ENCODE results near the gene TUBB1.
"Not testable (repeated sequence)": the region's sequence is repeated elsewhere in the genome, so short reads cannot be mapped to it uniquely, and the experiment has no call there.

TUBB1 gene

DNA sequence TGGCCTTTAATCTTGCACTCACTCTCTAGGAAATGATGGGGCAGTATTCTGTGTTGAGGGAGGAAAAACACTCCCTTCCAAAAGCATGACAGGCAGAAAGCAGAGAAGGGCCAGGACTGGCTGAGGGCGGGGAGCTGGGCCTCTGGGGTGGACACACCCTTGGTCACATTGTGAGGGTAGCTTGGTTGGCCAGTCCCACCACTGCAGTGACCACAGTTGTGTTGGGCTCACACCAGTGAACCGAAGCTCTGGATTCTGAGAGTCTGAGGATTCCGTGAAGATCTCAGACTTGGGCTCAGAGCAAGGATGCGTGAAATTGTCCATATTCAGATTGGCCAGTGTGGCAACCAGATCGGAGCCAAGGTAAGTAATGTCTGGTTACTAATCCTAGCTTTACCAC lies at the start of gene TUBB1:
Gene TUBB1 (plus strand): TSS at position 213 of the 400 bp plus-strand sequence. CDS start 94 bp downstream, at position 307.
- no peak for FAIRE-seq

DNA sequence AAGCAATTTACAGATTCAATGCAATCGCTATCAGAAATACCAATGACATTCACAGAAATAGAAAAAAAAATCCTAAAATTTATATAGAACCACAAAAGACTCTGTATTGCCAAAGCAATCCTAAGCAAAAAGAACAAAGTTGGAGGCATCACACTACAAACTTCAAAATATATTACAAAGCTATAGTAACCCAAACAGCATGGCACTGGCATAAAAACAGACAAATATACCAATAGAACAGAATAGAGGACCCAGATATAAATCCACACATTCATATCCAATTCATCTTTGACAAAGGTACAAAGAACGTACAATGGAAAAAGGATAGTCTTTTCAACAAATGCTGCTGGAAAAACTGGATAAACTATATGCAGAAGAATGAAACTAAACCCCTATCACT lies 49.8 kb upstream of the TUBB1 start:
- no peak for FAIRE-seq

DNA sequence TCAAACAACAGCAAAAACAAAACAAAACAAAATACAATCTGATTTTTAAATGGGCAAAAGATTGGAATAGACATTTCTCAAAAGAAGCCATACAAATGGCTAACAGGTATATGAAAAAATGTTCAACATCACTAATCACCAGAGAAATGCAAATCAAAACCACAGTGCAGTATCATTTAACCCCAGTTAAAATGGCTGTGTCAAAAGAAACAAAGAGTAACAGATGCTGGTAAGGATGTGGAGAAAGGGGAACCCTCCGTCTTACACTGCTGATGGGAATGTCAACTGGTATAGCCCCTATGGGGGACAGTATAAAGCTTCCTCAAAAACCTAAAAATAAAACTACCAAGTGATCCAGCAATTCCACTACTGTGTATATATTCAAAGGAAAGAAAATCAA lies 49.1 kb upstream of the TUBB1 start:
- no peak for FAIRE-seq

DNA sequence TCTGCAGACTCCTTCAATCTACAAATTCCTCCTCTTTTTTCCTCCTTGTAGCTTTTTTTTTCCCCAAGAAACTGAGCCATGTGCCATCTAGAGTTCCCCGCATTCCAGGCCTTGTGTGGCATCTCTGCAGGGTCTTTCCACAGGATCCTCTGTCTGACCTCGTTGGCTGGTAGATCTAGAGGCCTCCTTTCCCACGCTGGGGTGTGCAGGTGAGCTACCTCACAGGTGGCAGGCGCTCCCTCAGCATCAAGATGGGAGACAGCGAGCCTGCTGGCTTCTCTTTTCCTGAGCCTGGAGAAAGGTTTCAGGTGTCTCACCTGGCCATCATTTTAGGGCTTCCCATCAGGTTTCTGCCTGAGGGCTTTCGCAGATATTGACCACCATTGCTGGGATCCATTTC lies 47.8 kb upstream of the TUBB1 start:
- no peak for FAIRE-seq

DNA sequence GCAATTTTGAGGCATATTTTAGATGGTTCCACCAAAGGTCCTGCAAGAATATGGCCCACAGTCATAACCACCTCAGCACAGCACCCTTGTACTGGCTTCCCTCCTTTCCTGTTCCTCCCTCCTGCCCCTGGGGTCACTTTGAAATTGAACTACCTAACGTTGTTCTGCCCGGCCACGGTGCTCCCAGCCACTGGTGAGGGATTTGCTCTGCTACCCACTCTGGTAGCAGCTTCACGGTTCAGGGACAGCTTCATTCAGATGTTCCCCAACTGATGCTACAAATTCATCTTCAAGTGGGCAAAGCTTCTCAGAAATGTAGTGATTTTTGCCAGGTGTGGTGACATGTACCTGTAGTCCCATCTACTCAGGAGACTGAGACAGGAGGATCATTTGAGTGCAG lies 46.0 kb upstream of the TUBB1 start:
- FAIRE-seq, result no peak

DNA sequence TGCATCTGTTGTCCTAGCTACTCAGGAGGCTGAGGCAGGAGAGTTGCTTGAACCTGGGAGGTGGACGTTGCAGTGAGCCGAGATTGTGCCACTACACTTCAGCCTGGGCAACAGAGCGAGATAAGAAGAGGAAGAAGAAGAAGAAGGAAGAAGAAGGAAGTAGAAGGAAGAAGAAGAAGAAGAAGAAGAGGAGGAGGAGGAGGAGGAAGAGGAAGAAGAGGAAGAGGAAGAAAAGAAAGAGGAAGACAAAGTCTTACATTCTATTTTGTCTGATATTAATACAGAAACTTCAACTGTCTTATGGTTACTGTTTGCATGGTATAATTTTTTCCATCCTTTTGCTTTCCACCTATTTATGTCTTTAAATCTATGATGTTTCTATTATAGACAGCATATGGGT lies 45.4 kb upstream of the TUBB1 start:
- FAIRE-seq, result no peak

- no peak for FAIRE-seq
Measured at GRCh38 chr20:58975353-58975752, 43.9 kb upstream of the TUBB1 start.

DNA sequence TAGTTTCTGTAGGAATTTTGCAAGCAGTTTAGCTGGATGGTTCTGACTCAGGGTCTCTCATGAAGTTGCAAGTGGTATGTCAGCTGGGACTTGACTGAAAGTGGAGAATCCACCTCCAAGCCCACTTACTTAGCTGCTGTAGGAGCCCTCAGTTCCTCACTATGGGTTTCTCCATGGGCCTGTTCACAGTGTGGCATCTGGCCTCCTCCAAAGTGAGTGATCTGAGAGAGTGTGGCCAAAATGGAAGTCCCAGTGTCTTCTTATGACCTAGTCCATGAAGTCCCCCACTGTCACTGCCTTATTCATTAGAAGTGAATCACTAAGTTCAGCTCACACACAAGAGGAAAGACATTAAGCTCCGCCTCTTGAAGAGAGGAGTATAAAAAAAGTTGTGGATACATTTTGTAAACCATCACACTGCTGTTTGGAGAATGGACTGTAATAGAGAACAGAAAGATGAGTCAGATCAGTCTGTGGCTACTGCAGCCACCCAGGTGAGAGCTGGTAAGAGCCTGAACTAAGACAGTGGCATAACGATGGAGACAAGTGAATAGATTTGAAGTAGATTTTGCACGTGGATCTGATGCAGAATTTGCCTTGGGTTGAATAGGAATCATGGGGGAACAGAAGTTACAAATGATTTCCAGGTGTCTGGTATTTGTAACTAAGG lies 43.0 kb upstream of the TUBB1 start:
- FAIRE-seq, result no peak

DNA sequence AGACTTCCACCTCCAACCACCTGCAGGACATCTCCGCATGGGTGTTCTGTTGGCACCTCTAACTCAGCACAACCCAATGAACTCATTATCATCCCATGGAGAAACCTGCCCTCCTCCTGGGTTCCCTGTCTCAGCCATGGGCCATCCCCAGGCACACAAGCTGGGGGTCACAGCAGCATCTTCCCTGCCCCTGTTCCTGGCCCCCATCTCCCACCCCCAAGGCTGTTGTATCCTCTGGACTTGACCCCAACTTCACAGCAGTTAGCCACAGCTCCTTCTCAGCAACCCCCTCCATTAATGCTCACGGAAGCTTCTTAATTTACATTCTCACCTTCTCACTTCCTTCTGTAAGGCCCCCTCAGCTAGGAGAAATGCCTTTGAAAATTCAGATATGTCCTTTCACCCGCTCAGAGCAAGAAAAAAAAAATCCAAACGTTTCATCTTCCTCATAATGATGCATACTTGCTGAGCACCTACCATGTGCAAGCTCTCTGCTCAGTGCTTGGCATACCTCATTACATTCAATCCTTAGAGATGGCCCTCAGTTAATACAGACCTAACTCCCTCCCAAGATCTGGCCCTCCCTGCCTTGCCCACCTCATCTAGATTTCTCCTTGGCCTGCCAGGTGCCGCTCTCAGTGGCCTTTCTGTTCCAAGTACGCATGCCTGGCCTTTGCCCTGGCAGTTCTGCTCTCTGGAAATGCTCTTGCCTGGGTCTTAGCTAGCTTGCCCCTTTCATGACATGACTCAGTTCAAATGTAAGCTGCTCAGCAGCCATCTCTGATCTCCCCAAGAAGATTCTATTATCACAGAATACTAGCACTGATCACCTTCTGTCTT lies 40.7 kb upstream of the TUBB1 start:
- no peak for FAIRE-seq

GRCh38 chr20:58980711-58981627 lies 38.3 kb upstream of the TUBB1 start, which contains the start of gene NELFCD:
NELFCD (plus strand) TSS chr20:58981256; CDS start chr20:58981310, 54 bp downstream.
- no peak for FAIRE-seq

DNA sequence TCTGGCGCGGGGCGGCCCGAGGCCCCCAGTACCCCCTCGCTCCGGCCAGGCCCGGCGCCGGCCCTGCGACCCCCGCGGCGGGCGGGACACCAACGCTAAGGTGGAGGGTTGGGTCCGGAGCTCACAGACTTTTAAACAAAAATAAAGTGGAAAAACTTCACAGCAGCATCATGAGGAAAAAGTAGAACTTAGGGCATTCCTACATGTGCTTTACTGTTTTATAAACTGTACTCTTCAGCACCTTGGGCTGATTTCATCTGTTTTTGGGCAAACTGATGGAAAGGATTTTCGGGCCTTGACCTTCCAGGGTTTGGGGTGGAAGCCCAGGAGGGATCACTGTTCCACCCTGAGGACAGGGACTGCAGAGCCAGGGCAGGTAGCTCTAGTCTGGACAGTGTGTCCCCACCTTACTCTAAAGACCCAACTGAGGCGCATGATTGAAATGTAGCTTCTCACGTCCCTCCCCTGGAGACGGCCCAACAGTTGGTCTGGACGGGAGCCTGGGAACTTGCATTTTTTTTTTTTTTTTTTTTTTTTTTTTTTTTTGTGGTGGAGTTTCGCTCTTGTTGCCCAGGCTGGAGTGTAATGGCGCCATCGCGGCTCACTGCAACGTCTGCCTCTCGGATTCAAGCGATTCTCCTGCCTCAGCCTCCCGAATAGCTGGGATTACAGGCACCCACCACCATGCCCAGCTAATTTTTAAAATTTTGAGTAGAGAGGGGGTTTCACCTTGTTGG lies 37.4 kb upstream of the TUBB1 start:
- no peak for FAIRE-seq

GRCh38 chr20:58982406-58983114 lies 36.7 kb upstream of the TUBB1 start:
- FAIRE-seq, result no peak

GRCh38 chr20:58983115-58983468 lies 36.1 kb upstream of the TUBB1 start:
- FAIRE-seq, result not testable (repeated sequence)

- FAIRE-seq, result no peak
Measured at GRCh38 chr20:58984691-58985090, 34.5 kb upstream of the TUBB1 start.

DNA sequence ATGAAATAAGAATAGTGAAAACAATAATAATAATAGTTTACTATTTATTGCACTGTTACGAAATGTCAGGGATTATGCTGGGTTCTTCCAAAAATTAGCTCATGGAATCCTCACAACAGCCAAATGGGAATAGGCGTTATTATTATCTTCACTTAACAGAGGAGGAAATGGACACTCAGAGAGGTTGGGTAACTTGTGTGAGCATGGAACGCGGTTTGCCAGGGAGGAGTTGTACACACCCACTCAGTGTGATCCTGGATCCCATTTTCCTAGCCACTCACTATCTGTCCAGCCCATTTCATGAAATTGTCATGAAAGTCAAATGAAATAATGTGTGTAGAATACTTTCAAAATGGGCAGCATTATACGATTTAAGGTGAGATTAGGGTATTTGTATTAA lies 33.6 kb upstream of the TUBB1 start:
- no peak for FAIRE-seq

- FAIRE-seq, result no peak
Measured at GRCh38 chr20:58986286-58986967, 32.8 kb upstream of the TUBB1 start.

GRCh38 chr20:58986968-58987517 lies 32.2 kb upstream of the TUBB1 start:
- no peak for FAIRE-seq

- no peak for FAIRE-seq
Measured at GRCh38 chr20:58987790-58988564, 31.3 kb upstream of the TUBB1 start.

DNA sequence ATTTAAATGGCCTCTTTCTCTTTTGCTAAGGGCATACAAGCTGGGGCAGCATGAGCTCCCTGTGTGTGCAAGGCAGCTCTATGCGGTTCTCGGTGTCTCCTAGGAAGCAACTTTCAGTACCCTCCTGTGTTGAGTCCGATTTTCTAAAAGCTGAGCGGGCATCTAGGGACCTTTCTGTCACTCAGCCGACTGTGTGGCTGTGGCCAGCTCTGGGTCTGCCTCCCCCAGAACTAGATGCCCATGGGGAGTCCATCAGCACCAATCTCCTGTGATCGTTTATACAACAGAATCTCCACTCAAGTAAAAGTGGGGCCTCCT lies 30.7 kb upstream of the TUBB1 start:
- no peak for FAIRE-seq

- FAIRE-seq, result no peak
Measured at GRCh38 chr20:58989196-58989595, 30.0 kb upstream of the TUBB1 start.

Measured in G401.6 (cell line).